ENCODE results near the gene ISL2.

The ISL2 gene

GRCh38 chr15:76368122-76368621 lies 31.6 kb downstream of the ISL2 start:
- no peak overlapping the region for H3K4me2 ChIP-seq
- H3K36me3 ChIP-seq, result no peaks in the 10 kb centered on the region
- no peak overlapping the region for H3K27ac ChIP-seq
- no peaks in the 10 kb centered on the region for H3K4me1 ChIP-seq
- no peak overlapping the region for H3K4me3 ChIP-seq
- no peak for TF ChIP-seq Cebpa-rat (IDR thresholded peaks at IDR 0.05)
- no peaks in the 10 kb centered on the region for H4K20me1 ChIP-seq
- no peaks in the 10 kb centered on the region for H3K27me3 ChIP-seq
- H3K9ac ChIP-seq, result no peak overlapping the region
- H3K9me3 ChIP-seq, result no peaks in the 10 kb centered on the region

- Histone ChIP-seq H3K4me3 (no peak overlapping the region), H3K27ac (no peak overlapping the region), H3K9me3 (no peaks in the 10 kb centered on the region), H3K4me1 (no peaks in the 10 kb centered on the region), H4K20me1 (no peaks in the 10 kb centered on the region), H3K36me3 (0 out of 2 replicates have a peak, but pooled peaks cover 6% of the 10 kb centered on the region), H3K27me3 (no peaks in the 10 kb centered on the region), H3K9ac (no peak overlapping the region), H3K4me2 (no peak overlapping the region)
- no peak for TF ChIP-seq Cebpa-rat (IDR thresholded peaks at IDR 0.05)
Measured at GRCh38 chr15:76376029-76376428, 39.5 kb downstream of the ISL2 start.

- H3K4me2 ChIP-seq, result no peak overlapping the region
- H3K9me3 ChIP-seq, result no peaks in the 10 kb centered on the region
- H3K27me3 ChIP-seq, result no peaks in the 10 kb centered on the region
- 0 out of 2 replicates have a peak, but pooled peaks cover 6% of the 10 kb centered on the region for H3K36me3 ChIP-seq
- H3K27ac ChIP-seq, result no peak overlapping the region
- no peak for TF ChIP-seq Cebpa-rat (IDR thresholded peaks at IDR 0.05)
- H3K9ac ChIP-seq, result no peak overlapping the region
- no peak overlapping the region for H3K4me3 ChIP-seq
- H4K20me1 ChIP-seq, result no peaks in the 10 kb centered on the region
- H3K4me1 ChIP-seq, result no peaks in the 10 kb centered on the region
Measured at GRCh38 chr15:76376816-76377215, 40.2 kb downstream of the ISL2 start.

DNA sequence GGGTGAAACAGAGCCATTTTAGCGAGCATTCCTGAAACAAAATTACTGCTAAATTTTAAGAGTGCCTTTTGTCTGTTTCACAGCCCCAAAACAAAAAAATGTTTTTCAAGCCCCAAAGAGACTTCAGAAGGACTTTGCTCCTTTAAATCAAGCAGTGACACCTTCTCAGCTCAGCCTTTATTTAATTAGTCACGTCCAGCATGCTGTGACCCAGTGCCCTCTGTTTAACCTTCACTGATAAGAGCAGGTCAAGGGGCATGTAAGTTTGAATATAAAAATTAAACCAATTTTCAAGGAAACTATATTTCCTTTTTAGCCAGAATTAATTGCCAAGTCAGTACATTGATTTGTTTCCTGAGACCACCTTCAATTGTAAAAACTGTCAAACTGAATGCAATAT lies 40.6 kb downstream of the ISL2 start:
- TF ChIP-seq Cebpa-rat (IDR thresholded peaks at IDR 0.05), result no peak
- H3K9ac ChIP-seq, result no peak overlapping the region
- H4K20me1 ChIP-seq, result no peaks in the 10 kb centered on the region
- H3K27ac ChIP-seq, result no peak overlapping the region
- H3K9me3 ChIP-seq, result no peaks in the 10 kb centered on the region
- no peaks in the 10 kb centered on the region for H3K27me3 ChIP-seq
- H3K36me3 ChIP-seq, result 0 out of 2 replicates have a peak, but pooled peaks cover 6% of the 10 kb centered on the region
- H3K4me2 ChIP-seq, result no peak overlapping the region
- H3K4me3 ChIP-seq, result no peak overlapping the region
- no peaks in the 10 kb centered on the region for H3K4me1 ChIP-seq

DNA sequence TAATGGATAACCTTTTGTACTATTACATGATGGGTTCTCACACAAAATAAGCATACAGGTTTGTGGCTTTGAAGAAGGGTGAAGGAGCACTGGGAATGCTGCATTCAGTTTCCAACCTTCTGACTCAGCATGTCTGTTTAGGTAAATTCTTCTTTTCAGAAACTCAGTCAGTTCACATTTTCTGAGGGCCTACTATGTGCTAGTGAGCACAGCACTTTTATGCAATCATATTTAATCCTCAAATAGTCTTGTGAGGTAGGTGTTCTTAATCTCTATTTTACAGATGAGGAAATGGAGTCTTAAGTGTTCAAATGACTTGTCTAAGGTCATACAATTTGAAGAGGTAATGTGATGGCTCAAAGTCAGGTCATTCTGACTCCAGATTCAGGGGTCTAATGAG lies 41.2 kb downstream of the ISL2 start:
- Histone ChIP-seq H3K9me3 (no peaks in the 10 kb centered on the region), H3K4me3 (no peak overlapping the region), H3K36me3 (0 out of 2 replicates have a peak, but pooled peaks cover 6% of the 10 kb centered on the region), H3K4me2 (no peak overlapping the region), H3K4me1 (no peaks in the 10 kb centered on the region), H4K20me1 (no peaks in the 10 kb centered on the region), H3K27ac (no peak overlapping the region), H3K27me3 (no peaks in the 10 kb centered on the region), H3K9ac (no peak overlapping the region)
- no peak for TF ChIP-seq Cebpa-rat (IDR thresholded peaks at IDR 0.05)

- 0 out of 2 replicates have a peak, but pooled peaks cover 6% of the 10 kb centered on the region for H3K36me3 ChIP-seq
- no peaks in the 10 kb centered on the region for H3K27me3 ChIP-seq
- H3K4me2 ChIP-seq, result no peak overlapping the region
- no peak overlapping the region for H3K4me3 ChIP-seq
- no peak for TF ChIP-seq Cebpa-rat (IDR thresholded peaks at IDR 0.05)
- H3K9ac ChIP-seq, result no peak overlapping the region
- no peaks in the 10 kb centered on the region for H4K20me1 ChIP-seq
- no peaks in the 10 kb centered on the region for H3K9me3 ChIP-seq
- no peak overlapping the region for H3K27ac ChIP-seq
- no peaks in the 10 kb centered on the region for H3K4me1 ChIP-seq
Measured at GRCh38 chr15:76378691-76379090, 42.1 kb downstream of the ISL2 start.

DNA sequence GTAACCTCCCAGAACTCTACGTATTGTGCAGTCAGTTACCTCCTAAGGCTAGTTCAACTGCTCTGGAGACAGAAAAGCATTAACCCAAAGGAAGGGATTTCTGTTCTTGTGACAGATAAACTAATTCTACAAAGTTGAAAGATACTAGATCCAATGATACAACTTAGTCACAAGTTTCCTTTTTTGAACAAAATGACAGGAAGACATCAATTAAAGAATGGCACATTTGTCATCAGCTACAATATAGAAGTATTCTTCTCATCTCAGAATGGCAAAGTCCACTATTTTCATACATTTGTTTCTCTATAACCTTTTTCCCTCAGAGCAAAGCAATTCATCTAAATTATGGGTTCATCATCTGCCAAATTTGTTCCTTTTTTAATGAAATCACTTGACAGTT lies 43.7 kb downstream of the ISL2 start:
- no peaks in the 10 kb centered on the region for H3K36me3 ChIP-seq
- no peaks in the 10 kb centered on the region for H3K9me3 ChIP-seq
- no peak overlapping the region for H3K4me3 ChIP-seq
- H3K9ac ChIP-seq, result no peak overlapping the region
- no peak overlapping the region for H3K4me2 ChIP-seq
- H3K27ac ChIP-seq, result no peak overlapping the region
- H3K27me3 ChIP-seq, result no peaks in the 10 kb centered on the region
- no peak for TF ChIP-seq Cebpa-rat (IDR thresholded peaks at IDR 0.05)
- no peaks in the 10 kb centered on the region for H3K4me1 ChIP-seq
- H4K20me1 ChIP-seq, result no peaks in the 10 kb centered on the region

GRCh38 chr15:76381366-76381765 lies 44.8 kb downstream of the ISL2 start:
- H3K9ac ChIP-seq, result no peak overlapping the region
- no peaks in the 10 kb centered on the region for H3K36me3 ChIP-seq
- no peaks in the 10 kb centered on the region for H3K27me3 ChIP-seq
- no peak for TF ChIP-seq Cebpa-rat (IDR thresholded peaks at IDR 0.05)
- no peak overlapping the region for H3K27ac ChIP-seq
- no peaks in the 10 kb centered on the region for H3K4me1 ChIP-seq
- no peaks in the 10 kb centered on the region for H3K9me3 ChIP-seq
- H4K20me1 ChIP-seq, result no peaks in the 10 kb centered on the region
- no peak overlapping the region for H3K4me2 ChIP-seq
- no peak overlapping the region for H3K4me3 ChIP-seq

- no peak for TF ChIP-seq Cebpa-rat (IDR thresholded peaks at IDR 0.05)
- Histone ChIP-seq H4K20me1 (no peaks in the 10 kb centered on the region), H3K36me3 (no peaks in the 10 kb centered on the region)
Measured at GRCh38 chr15:76382987-76383728, 46.6 kb downstream of the ISL2 start.

GRCh38 chr15:76384409-76384808 lies 47.8 kb downstream of the ISL2 start:
- H3K9ac ChIP-seq, result no peak overlapping the region
- H3K4me2 ChIP-seq, result no peak overlapping the region
- H3K9me3 ChIP-seq, result no peaks in the 10 kb centered on the region
- no peaks in the 10 kb centered on the region for H4K20me1 ChIP-seq
- no peaks in the 10 kb centered on the region for H3K4me1 ChIP-seq
- no peaks in the 10 kb centered on the region for H3K36me3 ChIP-seq
- H3K4me3 ChIP-seq, result no peak overlapping the region
- TF ChIP-seq Cebpa-rat (IDR thresholded peaks at IDR 0.05), result no peak
- H3K27me3 ChIP-seq, result no peaks in the 10 kb centered on the region
- no peak overlapping the region for H3K27ac ChIP-seq

More at GRCh38 chr15:76382987-76383728, 46.6 kb downstream of the ISL2 start:
- no peak overlapping the region for H3K4me3 ChIP-seq
- H3K9ac ChIP-seq, result no peak overlapping the region
- no peak overlapping the region for H3K4me2 ChIP-seq
- H3K4me1 ChIP-seq, result no peaks in the 10 kb centered on the region
- H3K27ac ChIP-seq, result no peak overlapping the region
- H3K27me3 ChIP-seq, result no peaks in the 10 kb centered on the region
- no peaks in the 10 kb centered on the region for H3K9me3 ChIP-seq
